HG02943 (cell line): Measurements from ENCODE around the gene TMEM140.
"Not testable (repeated sequence)": the region's sequence is repeated elsewhere in the genome, so short reads cannot be mapped to it uniquely, and the experiment has no call there.

Source experiments
- ATAC-seq: cut with Tn5 transposase; IDR thresholded peaks from one replicate; pipeline ENCODE4 v1.9.1; 2021; ENCODE audit warnings: mild to moderate bottlenecking, low read depth, moderate library complexity; ENCODE audit not compliant: unreplicated experiment

Gene TMEM140

DNA sequence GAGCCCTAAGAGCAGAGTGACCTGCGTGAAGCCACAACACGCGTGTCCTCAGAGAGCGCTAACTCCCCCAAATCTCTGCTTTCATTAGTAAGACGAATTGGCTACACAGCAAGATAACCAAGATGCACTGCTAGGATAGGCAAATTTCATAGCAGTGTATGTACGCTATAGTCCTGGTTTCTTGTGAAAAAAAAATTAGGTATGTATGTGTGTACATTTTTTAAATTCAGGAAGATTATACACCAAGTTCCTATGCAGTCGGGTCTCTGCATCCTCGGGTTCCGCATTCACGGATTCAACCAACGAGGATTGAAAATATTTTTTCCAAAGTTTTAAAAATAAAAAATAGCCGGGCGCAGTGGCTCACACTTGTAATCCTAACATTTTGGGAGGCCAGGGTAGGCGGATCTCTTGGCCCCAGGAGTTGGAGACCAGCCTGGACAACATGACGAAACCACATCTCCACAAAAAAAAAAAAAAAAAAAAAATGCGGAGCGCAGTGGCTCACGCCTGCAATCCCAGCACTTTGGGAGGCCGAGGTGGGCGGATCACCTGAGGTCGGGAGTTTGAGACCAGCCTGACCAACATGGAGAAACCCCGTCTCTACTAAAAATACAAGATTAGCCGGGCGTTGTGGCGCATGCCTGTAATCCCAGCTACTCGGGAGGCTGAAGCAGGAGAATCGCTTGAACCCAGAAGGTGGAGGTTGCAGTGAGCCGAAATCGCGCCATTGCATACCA lies 64.2 kb downstream of the TMEM140 start:
- not testable (repeated sequence) for ATAC-seq

DNA sequence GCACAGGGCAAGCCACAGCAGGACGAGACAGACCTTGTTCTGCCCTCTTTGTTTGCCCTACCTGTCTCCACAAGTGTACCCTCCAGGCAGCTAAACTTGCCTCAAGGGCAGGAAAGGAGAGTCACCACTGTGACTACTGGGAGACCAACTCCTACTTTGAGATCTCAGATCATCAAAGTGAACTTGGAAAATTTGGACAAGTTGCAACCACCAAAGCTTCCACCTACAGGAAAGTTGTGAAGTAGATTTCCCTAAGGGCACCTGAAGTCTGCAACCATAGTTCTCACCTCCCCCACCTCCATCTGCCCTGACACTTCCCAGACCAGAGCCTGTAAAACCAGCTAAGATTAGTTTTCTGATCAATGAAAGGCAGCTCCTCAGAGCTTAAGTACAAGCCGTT lies 66.0 kb downstream of the TMEM140 start:
- ATAC-seq, result no peak

DNA sequence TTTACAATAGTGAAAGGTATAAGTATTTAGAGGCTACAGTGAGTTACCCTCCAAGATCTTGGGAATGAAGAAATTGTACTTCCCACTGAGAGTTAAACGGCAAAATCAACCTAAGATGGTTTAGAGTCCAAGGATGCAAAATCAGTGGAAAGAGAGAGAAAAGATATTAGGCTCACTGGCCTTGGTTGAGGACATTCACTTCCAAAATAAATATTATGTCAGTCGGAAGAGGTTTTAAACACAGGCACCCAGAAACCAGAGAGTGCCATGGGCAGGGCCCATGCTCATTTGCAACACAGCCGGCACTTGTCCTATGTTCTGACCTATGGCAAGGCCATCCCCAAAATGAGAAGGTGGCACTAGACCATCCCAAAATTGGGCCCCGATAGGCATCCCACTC lies 67.3 kb downstream of the TMEM140 start:
- no peak for ATAC-seq

DNA sequence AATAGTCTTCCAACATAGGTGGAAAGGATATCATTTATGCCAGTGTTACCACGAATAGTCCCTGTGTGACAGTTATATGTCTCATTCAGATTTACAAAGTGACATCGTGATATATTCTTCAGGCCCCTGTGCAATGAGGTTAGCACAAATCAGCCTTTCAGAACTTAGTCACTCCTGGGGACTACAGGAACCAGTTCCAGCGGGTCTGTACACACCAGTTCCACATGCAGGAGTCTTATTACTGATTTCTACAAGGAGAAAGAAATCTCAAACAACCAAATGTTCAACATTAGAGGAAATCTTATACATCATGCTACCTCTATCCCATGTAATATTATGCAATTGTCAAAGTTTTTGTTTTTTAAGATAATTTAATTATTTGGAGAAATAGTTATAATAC lies 67.8 kb downstream of the TMEM140 start:
- no peak for ATAC-seq
